Measurements from ENCODE around the gene RBPMS2.
"Not testable (repeated sequence)": the region's sequence is repeated elsewhere in the genome, so short reads cannot be mapped to it uniquely, and the experiment has no call there.

The RBPMS2 gene

GRCh38 chr15:64775551-64776401 is at the start of gene RBPMS2:
TSS of gene RBPMS2 (minus strand) at chr15:64775589. CDS start at chr15:64775319, 270 bp downstream.
- DNase-seq = no peak

GRCh38 chr15:64824929-64825430 is 49.6 kb upstream of the RBPMS2 start:
- no peak for DNase-seq

- DNase-seq = no peak
Observed at GRCh38 chr15:64816452-64816851, 41.1 kb upstream of the RBPMS2 start.

- DNase-seq = not testable (repeated sequence)
Observed at GRCh38 chr15:64814965-64815364, 39.6 kb upstream of the RBPMS2 start.

- not testable (repeated sequence) for DNase-seq
Observed at GRCh38 chr15:64814283-64814682, 38.9 kb upstream of the RBPMS2 start.

GRCh38 chr15:64813075-64813474 is 37.7 kb upstream of the RBPMS2 start:
- no peak for DNase-seq

- no peak for DNase-seq
Observed at GRCh38 chr15:64810497-64811326, 35.3 kb upstream of the RBPMS2 start.

- peak; percentile 63 for DNase-seq
Observed at GRCh38 chr15:64809649-64810496, 34.5 kb upstream of the RBPMS2 start.

GRCh38 chr15:64808785-64809453 is 33.5 kb upstream of the RBPMS2 start:
- DNase-seq = no peak

- no peak for DNase-seq
Observed at GRCh38 chr15:64807751-64808222, 32.4 kb upstream of the RBPMS2 start.

GRCh38 chr15:64807051-64807749 is 31.8 kb upstream of the RBPMS2 start:
- no peak for DNase-seq

GRCh38 chr15:64806509-64806908 is 31.1 kb upstream of the RBPMS2 start:
- no peak for DNase-seq

- no peak for DNase-seq
Observed at GRCh38 chr15:64804619-64805018, 29.2 kb upstream of the RBPMS2 start.

- no peak for DNase-seq
Observed at GRCh38 chr15:64803526-64803925, 28.1 kb upstream of the RBPMS2 start.

- no peak for DNase-seq
Observed at GRCh38 chr15:64800476-64800875, 25.1 kb upstream of the RBPMS2 start.

GRCh38 chr15:64798905-64799304 is 23.5 kb upstream of the RBPMS2 start:
- DNase-seq = not testable (repeated sequence)

GRCh38 chr15:64795921-64796320 is 20.5 kb upstream of the RBPMS2 start:
- DNase-seq = not testable (repeated sequence)

- not testable (repeated sequence) for DNase-seq
Observed at GRCh38 chr15:64795299-64795698, 19.9 kb upstream of the RBPMS2 start.

- DNase-seq = no peak
Observed at GRCh38 chr15:64792282-64792681, 16.9 kb upstream of the RBPMS2 start.

GRCh38 chr15:64791401-64791800 is 16.0 kb upstream of the RBPMS2 start:
- no peak for DNase-seq

- DNase-seq = no peak
Observed at GRCh38 chr15:64783796-64784195, 8.4 kb upstream of the RBPMS2 start.
